Smooth muscle cell (in vitro differentiated cells): ENCODE measurements around the gene SERGEF. TPM values are rescaled to one million over a fixed set of nuclear protein-coding genes. Genes with fewer than 3 reads are reported as not detected.

Experiments used
- DNase-seq: peaks from one replicate; lab custom pipeline; 2025; ENCODE audit not compliant: unreplicated experiment; lab: John Stamatoyannopoulos, UW
- H2AFZ ChIP-seq: fragments of 200-600 bp; sonication (generic); 2 replicates; pipeline ENCODE4 v1.6.0; 2016; ENCODE audit warnings: antibody characterized with exemption, low read depth, mild to moderate bottlenecking
- H3F3A ChIP-seq: fragments of 200-600 bp; sonication (generic); 2 replicates; pipeline ENCODE4 v1.6.0; 2017; ENCODE audit warnings: antibody characterized with exemption, low read depth
- H3K27ac ChIP-seq: fragments of 200-600 bp; sonication (generic); 2 replicates; pipeline ENCODE4 v1.5.1; 2016; ENCODE audit warnings: low read depth, mild to moderate bottlenecking
- H3K27me3 ChIP-seq: fragments of 200-600 bp; sonication (generic); 2 replicates; pipeline ENCODE4 v1.6.1; 2016; ENCODE audit warnings: low read depth, mild to moderate bottlenecking
- H3K36me3 ChIP-seq: fragments of 200-600 bp; sonication (generic); 2 replicates; pipeline ENCODE4 v1.5.1; 2016; ENCODE audit warnings: low read depth
- H3K4me1 ChIP-seq: fragments of 200-600 bp; sonication (generic); 2 replicates; pipeline ENCODE4 v1.5.1; 2016; ENCODE audit warnings: low read depth
- H3K4me2 ChIP-seq: fragments of 200-600 bp; sonication (generic); 2 replicates; pipeline ENCODE4 v1.6.0; 2016; ENCODE audit warnings: mild to moderate bottlenecking
- H3K4me3 ChIP-seq: fragments of 200-600 bp; sonication (generic); 2 replicates; pipeline ENCODE4 v1.5.1; 2016; ENCODE audit warnings: mild to moderate bottlenecking
- H3K79me2 ChIP-seq: fragments of 200-600 bp; sonication (generic); 2 replicates; pipeline ENCODE4 v1.6.0; 2016; ENCODE audit warnings: low read depth, mild to moderate bottlenecking
- H3K9ac ChIP-seq: fragments of 200-600 bp; sonication (generic); 2 replicates; pipeline ENCODE4 v1.6.0; 2016; ENCODE audit warnings: low read depth
- H3K9me3 ChIP-seq: fragments of 200-600 bp; sonication (generic); replicated peaks from 2 replicates; pipeline ENCODE4 v1.5.1; 2016; ENCODE audit warnings: low read depth
- H4K20me1 ChIP-seq: fragments of 200-600 bp; sonication (generic); 2 replicates; pipeline ENCODE4 v1.6.0; 2016; ENCODE audit warnings: low read depth
- CTCF ChIP-seq: fragments of 200-600 bp; sonication (generic); IDR thresholded peaks from 2 replicates; pipeline ENCODE4 v1.5.1; 2017; ENCODE audit warnings: borderline replicate concordance, mild to moderate bottlenecking, antibody characterized with exemption; ENCODE audit not compliant: insufficient read depth, poor library complexity, severe bottlenecking
- WGBS: methylation state at CpG from one replicate; pipeline ENCODE4 v1.1.7; 2016; ENCODE audit warnings: low lambda C conversion rate; 5-methylcytosine and 5-hydroxymethylcytosine counted together
- polyA plus RNA-seq: library from polyadenylated mRNA; unstranded; fragments of >200 nt; fragmentation: Nextera tagmentation; extraction: Ambion mirVana; gene quantifications from 2 replicates; pipeline ENCODE4 v1.2.1, GENCODE V29; 2016
- total RNA-seq: library from RNA; depleted of rRNA; stranded (reverse); fragments of >200 nt; gene quantifications from 2 replicates; pipeline ENCODE4 v1.2.3, GENCODE V29; 2014

The SERGEF gene
- total and polyA plus RNA-seq, 2 experiments from 2014 or later, result 4.9 to 7.4 TPM

GRCh38 chr11:18027475-18027874 is 14.6 kb upstream of the SERGEF start:
- Histone ChIP-seq H3K4me3 (no peak overlapping the region), H3F3A (no peaks in the 10 kb centered on the region), H2AFZ (no peak overlapping the region), H3K79me2 (no peaks in the 10 kb centered on the region), H3K36me3 (no peaks in the 10 kb centered on the region), H3K4me1 (no peaks in the 10 kb centered on the region), H3K27ac (no peak overlapping the region), H3K27me3 (peaks cover 10% of the 10 kb centered on the region), H3K4me2 (no peak overlapping the region), H3K9me3 (no peaks in the 10 kb centered on the region), H4K20me1 (no peaks in the 10 kb centered on the region), H3K9ac (no peak overlapping the region)
- no peak for DNase-seq
- TF ChIP-seq CTCF, result no peak
- WGBS, result 80% methylated on average over 2 of the region's 2 CpGs

- no peaks in the 10 kb centered on the region for H3K4me1 ChIP-seq
- H3K27ac ChIP-seq, result no peak overlapping the region
- H3K79me2 ChIP-seq, result no peaks in the 10 kb centered on the region
These were observed 9.6 kb upstream of the SERGEF start for GRCh38 chr11:18022419-18022818.

GRCh38 chr11:18019650-18020049 is 6.8 kb upstream of the SERGEF start:
- no peaks in the 10 kb centered on the region for H3K79me2 ChIP-seq
- no peaks in the 10 kb centered on the region for H3K4me1 ChIP-seq
- no peak overlapping the region for H3K4me3 ChIP-seq
- H3K27me3 ChIP-seq, result peaks cover 27% of the 10 kb centered on the region
- TF ChIP-seq CTCF, result no peak
- H2AFZ ChIP-seq, result no peak overlapping the region
- no peaks in the 10 kb centered on the region for H3F3A ChIP-seq
- H3K36me3 ChIP-seq, result no peaks in the 10 kb centered on the region
- no peak overlapping the region for H3K9ac ChIP-seq
- no peak for DNase-seq
- H3K4me2 ChIP-seq, result no peak overlapping the region
- no peaks in the 10 kb centered on the region for H3K9me3 ChIP-seq
- H3K27ac ChIP-seq, result no peak overlapping the region
- no peaks in the 10 kb centered on the region for H4K20me1 ChIP-seq

More at GRCh38 chr11:18022419-18022818, 9.6 kb upstream of the SERGEF start:
- no peaks in the 10 kb centered on the region for H3K36me3 ChIP-seq
- TF ChIP-seq CTCF, result no peak
- no peaks in the 10 kb centered on the region for H3F3A ChIP-seq
- peaks cover 16% of the 10 kb centered on the region for H3K27me3 ChIP-seq
- no peak overlapping the region for H3K4me2 ChIP-seq
- no peak overlapping the region for H3K9ac ChIP-seq
- WGBS, result 79% methylated on average over 1 of the region's 1 CpG
- H2AFZ ChIP-seq, result no peak overlapping the region
- DNase-seq, result no peak
- no peaks in the 10 kb centered on the region for H4K20me1 ChIP-seq
- no peak overlapping the region for H3K4me3 ChIP-seq
- H3K9me3 ChIP-seq, result no peaks in the 10 kb centered on the region

- H3K27ac ChIP-seq, result no peak overlapping the region
These were observed 3.9 kb upstream of the SERGEF start for GRCh38 chr11:18016789-18017188.

More at GRCh38 chr11:18016789-18017188, 3.9 kb upstream of the SERGEF start:
- no peaks in the 10 kb centered on the region for H3K4me1 ChIP-seq
- H3K9me3 ChIP-seq, result no peaks in the 10 kb centered on the region
- H3K4me2 ChIP-seq, result no peak overlapping the region
- H4K20me1 ChIP-seq, result no peaks in the 10 kb centered on the region
- H3K79me2 ChIP-seq, result no peaks in the 10 kb centered on the region
- WGBS, result 88% methylated on average over 2 of the region's 2 CpGs
- no peak overlapping the region for H3K9ac ChIP-seq
- peaks cover 17% of the 10 kb centered on the region for H3K27me3 ChIP-seq
- no peak for DNase-seq
- TF ChIP-seq CTCF, result no peak
- H3F3A ChIP-seq, result peaks cover 6% of the 10 kb centered on the region
- H3K36me3 ChIP-seq, result no peaks in the 10 kb centered on the region
- H2AFZ ChIP-seq, result no peak overlapping the region
- H3K4me3 ChIP-seq, result no peak overlapping the region
